SK-N-SH (cell line): Measurements from ENCODE around the gene EML2. TPM values are rescaled to one million over a fixed set of nuclear protein-coding genes. Genes with fewer than 3 reads are reported as not detected.

ENCODE experiments used
- CTCF ChIA-PET: fragments of 300-600, 350-600 bp; formaldehyde crosslinking; extraction: SDS; loops from one replicate; lab custom pipeline; 2021; lab: Yijun Ruan, JAX
- POLR2A ChIA-PET: fragments of 350-600 bp; sonication (Branson Sonifier 250); formaldehyde crosslinking; extraction: SDS; loops from one replicate; lab custom pipeline; 2020; ENCODE audit warnings: antibody characterized with exemption, inconsistent platforms; lab: Yijun Ruan, JAX
- DNase-seq: peaks from one replicate; pipeline ENCODE4 v3.0.0; 2012
- H2AFZ ChIP-seq: fragments of 200-600 bp; sonication (generic); 2 replicates; pipeline ENCODE4 v1.8.1; 2016; ENCODE audit warnings: antibody characterized with exemption, mild to moderate bottlenecking, low read depth
- H3F3A ChIP-seq: fragments of 200-600 bp; sonication (generic); replicated peaks from 2 replicates; pipeline ENCODE3; 2016; ENCODE audit warnings: antibody characterized with exemption, mild to moderate bottlenecking; ENCODE audit not compliant: insufficient read depth
- H3K27ac ChIP-seq, 2 experiments: fragments of 200-500 bp in 1 of 2; fragments of 200-600 bp in 1 of 2; sonication (Bioruptor generic) in 1 of 2; sonication (generic), shearing (Covaris generic) in 1 of 2; 2 replicates each; pipeline versions ENCODE4 v1.5.1 to v1.6.1; 2014 to 2016; ENCODE audit warnings: low read depth in 2 of 2, inconsistent platforms in 1 of 2, low read length in 1 of 2, mild to moderate bottlenecking in 1 of 2, mixed read lengths in 1 of 2
- H3K27me3 ChIP-seq: fragments of 200-600 bp; sonication (generic), shearing (Covaris generic); 2 replicates; pipeline ENCODE4 v1.6.1; 2016; ENCODE audit warnings: mixed run types; ENCODE audit not compliant: insufficient read depth
- H3K36me3 ChIP-seq, 2 experiments: fragments of 200-500 bp in 1 of 2; fragments of 200-600 bp in 1 of 2; sonication (Bioruptor generic) in 1 of 2; sonication (generic) in 1 of 2; replicated peaks in 1 of 2; 2 replicates each; pipeline versions ENCODE3 to v1.5.1; 2014 to 2016; ENCODE audit warnings: low read length in 1 of 2, mild to moderate bottlenecking in 1 of 2; ENCODE audit not compliant: insufficient read depth in 2 of 2, control insufficient read depth in 1 of 2
- H3K4me1 ChIP-seq, 2 experiments: fragments of 200-500 bp in 1 of 2; fragments of 200-600 bp in 1 of 2; sonication (Bioruptor generic) in 1 of 2; sonication (generic), shearing (Covaris generic) in 1 of 2; 2 replicates each; pipeline versions ENCODE4 v1.5.1 to v1.6.1; 2014 to 2016; ENCODE audit warnings: low read depth in 1 of 2, low read length in 1 of 2, mixed run types in 1 of 2; ENCODE audit not compliant: insufficient read depth in 2 of 2, control insufficient read depth in 1 of 2
- H3K4me2 ChIP-seq: fragments of 200-600 bp; sonication (generic), shearing (Covaris generic); 2 replicates; pipeline ENCODE4 v1.6.1; 2017; ENCODE audit warnings: mixed run types
- H3K4me3 ChIP-seq, 2 experiments: fragments of 200-500 bp in 1 of 2; fragments of 200-600 bp in 1 of 2; sonication (Bioruptor generic) in 1 of 2; sonication (generic), shearing (Covaris generic) in 1 of 2; 2 replicates each; pipeline versions ENCODE4 v1.5.1 to v1.8.1; 2014 to 2016; ENCODE audit warnings: low read depth in 2 of 2, inconsistent platforms in 1 of 2, low read length in 1 of 2, mild to moderate bottlenecking in 1 of 2, mixed read lengths in 1 of 2, moderate library complexity in 1 of 2
- H3K79me2 ChIP-seq: fragments of 200-600 bp; sonication (generic); 2 replicates; pipeline ENCODE4 v1.8.1; 2017; ENCODE audit warnings: mild to moderate bottlenecking; ENCODE audit not compliant: insufficient read depth
- H3K9ac ChIP-seq: fragments of 200-600 bp; sonication (generic); 2 replicates; pipeline ENCODE4 v1.6.1; 2017; ENCODE audit warnings: mixed run types
- H3K9me2 ChIP-seq: fragments of 200-600 bp; sonication (generic); 2 replicates; pipeline ENCODE4 v1.6.1; 2017; ENCODE audit warnings: mixed run types
- H3K9me3 ChIP-seq: fragments of 200-600 bp; sonication (generic); 2 replicates; pipeline ENCODE4 v1.6.1; 2017; ENCODE audit warnings: mixed run types, mild to moderate bottlenecking, moderate library complexity
- H4K20me1 ChIP-seq: fragments of 200-600 bp; sonication (generic); 2 replicates; pipeline ENCODE4 v1.6.1; 2017; ENCODE audit warnings: mild to moderate bottlenecking, mixed run types; ENCODE audit not compliant: insufficient read depth
- CHD2 ChIP-seq: fragments of 150-350 bp; IDR thresholded peaks from 2 replicates; pipeline ENCODE4 v1.6.1; 2018; ENCODE audit warnings: low read length; ENCODE audit not compliant: partially characterized antibody
- ELF1 ChIP-seq: IDR thresholded peaks from 2 replicates; pipeline ENCODE4 v1.4.0; 2012
- EP300 ChIP-seq, 2 experiments: IDR thresholded peaks; 2 replicates each; pipeline versions ENCODE4 v1.4.0 to v1.6.1; 2012; ENCODE audit warnings: borderline replicate concordance in 1 of 2, low read depth in 1 of 2, low read length in 1 of 2
- EZH2phosphoT487 ChIP-seq: fragments of 200-600 bp; sonication (generic); IDR thresholded peaks from 2 replicates; pipeline ENCODE4 v1.6.1; 2017; ENCODE audit warnings: low read depth, mixed run types, mild to moderate bottlenecking, antibody characterized with exemption, moderate library complexity, borderline replicate concordance
- FOXJ3 ChIP-seq: sonication (generic); formaldehyde crosslinking; IDR thresholded peaks from 2 replicates; pipeline ENCODE4 v1.5.1; 2020; ENCODE audit warnings: mild to moderate bottlenecking, missing genetic modification reagents
- FOXM1 ChIP-seq: IDR thresholded peaks from 2 replicates; pipeline ENCODE4 v1.4.0; 2012; ENCODE audit warnings: low read depth, mild to moderate bottlenecking
- GABPA ChIP-seq: IDR thresholded peaks from 2 replicates; pipeline ENCODE4 v1.4.0; 2012; ENCODE audit warnings: low read depth, mild to moderate bottlenecking
- GATA2 ChIP-seq: sonication (generic); formaldehyde crosslinking; IDR thresholded peaks from 2 replicates; pipeline ENCODE4 v1.5.0; 2020; ENCODE audit warnings: mild to moderate bottlenecking, missing genetic modification reagents
- MEF2A ChIP-seq: IDR thresholded peaks from 2 replicates; pipeline ENCODE4 v1.4.0; 2012; ENCODE audit warnings: low read depth, borderline replicate concordance
- NFIC ChIP-seq: IDR thresholded peaks from 2 replicates; pipeline ENCODE4 v1.4.0; 2012; ENCODE audit warnings: borderline replicate concordance
- POLR2AphosphoS5 ChIP-seq: IDR thresholded peaks from 2 replicates; pipeline ENCODE4 v1.6.1; 2012; ENCODE audit warnings: low read depth, low read length
- RCOR1 ChIP-seq: fragments of 150-350 bp; IDR thresholded peaks from 2 replicates; pipeline ENCODE4 v1.6.1; 2017; ENCODE audit warnings: antibody characterized with exemption, low read length
- RXRA ChIP-seq: IDR thresholded peaks from 2 replicates; pipeline ENCODE4 v1.4.0; 2012; ENCODE audit warnings: low read depth, mild to moderate bottlenecking, borderline replicate concordance
- SMC3 ChIP-seq: IDR thresholded peaks from 2 replicates; pipeline ENCODE4 v1.6.1; 2012; ENCODE audit warnings: low read depth, low read length, improper control_type of control experiment
- TAF1 ChIP-seq: IDR thresholded peaks from 2 replicates; pipeline ENCODE4 v1.6.1; 2012; ENCODE audit warnings: low read depth, mild to moderate bottlenecking, low read length, moderate library complexity, borderline replicate concordance
- TEAD4 ChIP-seq: IDR thresholded peaks from 2 replicates; pipeline ENCODE4 v1.4.0; 2012; ENCODE audit warnings: mild to moderate bottlenecking, borderline replicate concordance; ENCODE audit not compliant: insufficient read depth
- YY1 ChIP-seq: IDR thresholded peaks from 2 replicates; pipeline ENCODE4 v1.4.0; 2012; ENCODE audit warnings: low read depth, mild to moderate bottlenecking
- WGBS: methylation state at CpG from one replicate; pipeline ENCODE4 v1.1.6; 2017; ENCODE audit warnings: low lambda C conversion rate; 5-methylcytosine and 5-hydroxymethylcytosine counted together
- polyA plus RNA-seq, 3 experiments: library from polyadenylated mRNA; depleted of rRNA; stranded (reverse); fragments of >200 nt; gene quantifications; 2 replicates each; pipeline ENCODE4 v1.2.3, GENCODE V29; 2012
- TF ChIP-seq, protein P1 (sequence below): fragments of 200-600 bp; sonication (generic); IDR thresholded peaks from 2 replicates; pipeline ENCODE4 v1.6.1; 2017; ENCODE audit warnings: antibody characterized with exemption, mild to moderate bottlenecking, moderate library complexity
- TF ChIP-seq, protein P2 (sequence below): fragments of 150-350 bp; IDR thresholded peaks from 2 replicates; pipeline ENCODE4 v1.6.1; 2016; ENCODE audit warnings: mild to moderate bottlenecking, low read depth, low read length
- TF ChIP-seq, protein P3 (sequence below): IDR thresholded peaks from 2 replicates; pipeline ENCODE4 v1.4.0; 2012; ENCODE audit warnings: low read depth, borderline replicate concordance

The EML2 gene
- polyA plus RNA-seq, 1 of the 3 experiments (the other 2 are of a cell fraction), result 12.4 TPM

DNA sequence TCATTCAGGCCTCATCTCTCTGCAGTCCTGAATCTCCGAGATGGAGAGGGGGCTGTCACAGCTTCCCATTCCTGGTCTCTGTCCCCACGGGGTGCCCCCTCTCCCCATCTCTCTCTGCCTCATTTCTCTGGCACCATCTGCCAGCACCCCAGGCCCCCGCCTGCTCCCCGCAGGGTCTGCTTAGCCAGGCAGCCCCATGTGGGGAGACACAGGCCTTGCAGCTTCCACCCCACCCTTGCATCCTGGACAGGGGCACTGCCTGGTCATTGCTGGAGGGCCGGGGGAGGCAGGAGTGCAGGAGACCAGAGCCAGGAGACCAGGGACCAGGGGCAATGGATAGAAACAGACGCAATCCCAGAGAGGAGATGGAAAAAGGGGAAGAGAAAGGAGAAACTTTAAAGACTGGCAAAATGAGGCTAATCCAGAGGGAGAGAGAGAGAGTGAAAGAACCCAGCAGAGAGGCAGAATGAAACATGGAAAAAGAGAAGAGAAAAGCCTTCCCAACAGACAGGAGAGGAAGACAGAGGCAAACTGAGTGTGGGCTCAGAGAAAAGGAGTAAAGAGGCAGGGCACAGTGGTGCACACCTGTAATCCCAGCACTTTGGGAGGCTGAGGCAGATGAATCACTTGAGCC lies 20.0 kb upstream of the EML2 start:
- Histone ChIP-seq H3F3A (no peaks in the 10 kb centered on the region), H3K4me2 (no peak overlapping the region), H3K4me1 (no peaks in the 10 kb centered on the region; a peak in 1 of 4 replicates), H3K4me3 (no peak overlapping the region), H3K27me3 (no peaks in the 10 kb centered on the region), H3K9ac (no peak overlapping the region), H3K9me3 (no peaks in the 10 kb centered on the region), H4K20me1 (no peaks in the 10 kb centered on the region), H2AFZ (no peak overlapping the region), H3K9me2 (no peaks in the 10 kb centered on the region), H3K27ac (no peak overlapping the region), H3K79me2 (no peaks in the 10 kb centered on the region), H3K36me3 (no peaks in the 10 kb centered on the region)
- TF ChIP-seq FOXM1 (no peak), FOXJ3 (CRISPR knock-in tag) (no peak), RCOR1 (no peak), TEAD4 (no peak), EZH2phosphoT487 (no peak), ELF1 (no peak), NFIC (no peak), EP300 (IDR thresholded peaks at IDR 0.05; ENCODE audit: borderline replicate concordance in 1 of 2, low read depth in 1 of 2, low read length in 1 of 2) (no peak), GABPA (no peak), CHD2 (no peak), RXRA (no peak), YY1 (no peak), MEF2A (no peak), SMC3 (no peak), TAF1 (no peak), GATA2 (no peak), POLR2AphosphoS5 (no peak)
- TF ChIP-seq, protein P1, sequence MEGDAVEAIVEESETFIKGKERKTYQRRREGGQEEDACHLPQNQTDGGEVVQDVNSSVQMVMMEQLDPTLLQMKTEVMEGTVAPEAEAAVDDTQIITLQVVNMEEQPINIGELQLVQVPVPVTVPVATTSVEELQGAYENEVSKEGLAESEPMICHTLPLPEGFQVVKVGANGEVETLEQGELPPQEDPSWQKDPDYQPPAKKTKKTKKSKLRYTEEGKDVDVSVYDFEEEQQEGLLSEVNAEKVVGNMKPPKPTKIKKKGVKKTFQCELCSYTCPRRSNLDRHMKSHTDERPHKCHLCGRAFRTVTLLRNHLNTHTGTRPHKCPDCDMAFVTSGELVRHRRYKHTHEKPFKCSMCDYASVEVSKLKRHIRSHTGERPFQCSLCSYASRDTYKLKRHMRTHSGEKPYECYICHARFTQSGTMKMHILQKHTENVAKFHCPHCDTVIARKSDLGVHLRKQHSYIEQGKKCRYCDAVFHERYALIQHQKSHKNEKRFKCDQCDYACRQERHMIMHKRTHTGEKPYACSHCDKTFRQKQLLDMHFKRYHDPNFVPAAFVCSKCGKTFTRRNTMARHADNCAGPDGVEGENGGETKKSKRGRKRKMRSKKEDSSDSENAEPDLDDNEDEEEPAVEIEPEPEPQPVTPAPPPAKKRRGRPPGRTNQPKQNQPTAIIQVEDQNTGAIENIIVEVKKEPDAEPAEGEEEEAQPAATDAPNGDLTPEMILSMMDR, result no peak
- TF ChIP-seq, protein P2, sequence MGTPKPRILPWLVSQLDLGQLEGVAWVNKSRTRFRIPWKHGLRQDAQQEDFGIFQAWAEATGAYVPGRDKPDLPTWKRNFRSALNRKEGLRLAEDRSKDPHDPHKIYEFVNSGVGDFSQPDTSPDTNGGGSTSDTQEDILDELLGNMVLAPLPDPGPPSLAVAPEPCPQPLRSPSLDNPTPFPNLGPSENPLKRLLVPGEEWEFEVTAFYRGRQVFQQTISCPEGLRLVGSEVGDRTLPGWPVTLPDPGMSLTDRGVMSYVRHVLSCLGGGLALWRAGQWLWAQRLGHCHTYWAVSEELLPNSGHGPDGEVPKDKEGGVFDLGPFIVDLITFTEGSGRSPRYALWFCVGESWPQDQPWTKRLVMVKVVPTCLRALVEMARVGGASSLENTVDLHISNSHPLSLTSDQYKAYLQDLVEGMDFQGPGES, result no peak
- TF ChIP-seq, protein P3, sequence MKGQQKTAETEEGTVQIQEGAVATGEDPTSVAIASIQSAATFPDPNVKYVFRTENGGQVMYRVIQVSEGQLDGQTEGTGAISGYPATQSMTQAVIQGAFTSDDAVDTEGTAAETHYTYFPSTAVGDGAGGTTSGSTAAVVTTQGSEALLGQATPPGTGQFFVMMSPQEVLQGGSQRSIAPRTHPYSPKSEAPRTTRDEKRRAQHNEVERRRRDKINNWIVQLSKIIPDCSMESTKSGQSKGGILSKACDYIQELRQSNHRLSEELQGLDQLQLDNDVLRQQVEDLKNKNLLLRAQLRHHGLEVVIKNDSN, result no peak
- POLR2A ChIA-PET, result no interaction called here
- DNase-seq, result no peak
- WGBS, result 58% methylated on average over 6 of the region's 6 CpGs
- CTCF ChIA-PET, result interaction anchor here (1.1 kb wide), 1 partner anchor 21 kb away, joined by 3 read pairs; no protein-coding TSS in a partner anchor
